Measurements from ENCODE around the gene ALDH1B1.

Gene ALDH1B1

GRCh38 chr9:38368731-38369130 is 23.8 kb upstream of the ALDH1B1 start:
- Histone ChIP-seq H3K27ac (ENCODE audit: poor library complexity, severe bottlenecking) (no peak overlapping the region), H3K27me3 (ENCODE audit: insufficient read depth, poor library complexity, severe bottlenecking) (no peaks in the 10 kb centered on the region), H3K9me3 (ENCODE audit: severe bottlenecking) (no peaks in the 10 kb centered on the region), H3K4me1 (ENCODE audit: insufficient read depth, poor library complexity, severe bottlenecking) (no peaks in the 10 kb centered on the region), H3K4me3 (ENCODE audit: severe bottlenecking) (no peak overlapping the region), H3K36me3 (ENCODE audit: low read depth) (no peaks in the 10 kb centered on the region)
- ATAC-seq (ENCODE audit: low read depth) (peak; percentile 60; the same call in 2 of the 3 replicates), DNase-seq (ENCODE audit: low spot score) (no peak)
- no peak for TF ChIP-seq CTCF (IDR thresholded peaks at IDR 0.05; ENCODE audit: poor library complexity, severe bottlenecking)

- Histone ChIP-seq H3K4me1 (ENCODE audit: insufficient read depth, poor library complexity, severe bottlenecking) (no peaks in the 10 kb centered on the region), H3K27me3 (ENCODE audit: insufficient read depth, poor library complexity, severe bottlenecking) (no peaks in the 10 kb centered on the region), H3K9me3 (ENCODE audit: severe bottlenecking) (no peaks in the 10 kb centered on the region), H3K36me3 (ENCODE audit: low read depth) (no peaks in the 10 kb centered on the region), H3K27ac (ENCODE audit: poor library complexity, severe bottlenecking) (no peak overlapping the region), H3K4me3 (ENCODE audit: severe bottlenecking) (no peak overlapping the region)
- ATAC-seq (ENCODE audit: low read depth): no peak
- no peak for TF ChIP-seq CTCF (IDR thresholded peaks at IDR 0.05; ENCODE audit: poor library complexity, severe bottlenecking)
- peak; percentile 21 for DNase-seq (ENCODE audit: low spot score)
These were observed 22.3 kb upstream of the ALDH1B1 start for GRCh38 chr9:38370176-38370575.

GRCh38 chr9:38371495-38371894 is 21.0 kb upstream of the ALDH1B1 start:
- no peaks in the 10 kb centered on the region for H3K27me3 ChIP-seq (ENCODE audit: insufficient read depth, poor library complexity, severe bottlenecking)
- TF ChIP-seq CTCF (IDR thresholded peaks at IDR 0.05; ENCODE audit: poor library complexity, severe bottlenecking): peak; percentile 66
- no peaks in the 10 kb centered on the region for H3K36me3 ChIP-seq (ENCODE audit: low read depth)
- H3K4me3 ChIP-seq (ENCODE audit: severe bottlenecking): no peak overlapping the region
- no peaks in the 10 kb centered on the region for H3K9me3 ChIP-seq (ENCODE audit: severe bottlenecking)
- DNase-seq (ENCODE audit: low spot score) (peak; percentile 31), ATAC-seq (ENCODE audit: low read depth) (peak; percentile 91)
- no peak overlapping the region for H3K27ac ChIP-seq (ENCODE audit: poor library complexity, severe bottlenecking)
- no peaks in the 10 kb centered on the region for H3K4me1 ChIP-seq (ENCODE audit: insufficient read depth, poor library complexity, severe bottlenecking)

GRCh38 chr9:38372762-38373619 is 19.5 kb upstream of the ALDH1B1 start:
- H3K9me3 ChIP-seq (ENCODE audit: severe bottlenecking): no peaks in the 10 kb centered on the region
- no peak for ATAC-seq (ENCODE audit: low read depth)

More at GRCh38 chr9:38372762-38373619, 19.5 kb upstream of the ALDH1B1 start:
- no peaks in the 10 kb centered on the region for H3K4me1 ChIP-seq (ENCODE audit: insufficient read depth, poor library complexity, severe bottlenecking)
- TF ChIP-seq CTCF (IDR thresholded peaks at IDR 0.05; ENCODE audit: poor library complexity, severe bottlenecking): no peak
- H3K27ac ChIP-seq (ENCODE audit: poor library complexity, severe bottlenecking): no peak overlapping the region
- H3K27me3 ChIP-seq (ENCODE audit: insufficient read depth, poor library complexity, severe bottlenecking): no peaks in the 10 kb centered on the region
- no peak overlapping the region for H3K4me3 ChIP-seq (ENCODE audit: severe bottlenecking)
- no peaks in the 10 kb centered on the region for H3K36me3 ChIP-seq (ENCODE audit: low read depth)
- DNase-seq (ENCODE audit: low spot score): no peak
